HG03378 (cell line): Measurements from ENCODE around the gene PSEN2.

Experiments used
- ATAC-seq: cut with Tn5 transposase; IDR thresholded peaks from one replicate; pipeline ENCODE4 v1.9.1; 2021; ENCODE audit warnings: mild to moderate bottlenecking, moderate library complexity; ENCODE audit not compliant: unreplicated experiment

PSEN2 gene

GRCh38 chr1:226884966-226885820 lies 14.8 kb downstream of the PSEN2 start:
- no peak for ATAC-seq

GRCh38 chr1:226886122-226886901 lies 15.9 kb downstream of the PSEN2 start:
- no peak for ATAC-seq

- ATAC-seq: no peak
Observed at GRCh38 chr1:226887006-226887405, 16.6 kb downstream of the PSEN2 start.

GRCh38 chr1:226888021-226888420 lies 17.6 kb downstream of the PSEN2 start:
- no peak for ATAC-seq

- no peak for ATAC-seq
Observed at GRCh38 chr1:226888816-226889215, 18.4 kb downstream of the PSEN2 start.

- no peak for ATAC-seq
Observed at GRCh38 chr1:226889616-226890330, 19.4 kb downstream of the PSEN2 start.

GRCh38 chr1:226890331-226891108 lies 20.1 kb downstream of the PSEN2 start:
- ATAC-seq: no peak

- no peak for ATAC-seq
Observed at GRCh38 chr1:226891346-226891745, 20.9 kb downstream of the PSEN2 start.

GRCh38 chr1:226891846-226892523 lies 21.6 kb downstream of the PSEN2 start:
- no peak for ATAC-seq

- no peak for ATAC-seq
Observed at GRCh38 chr1:226892524-226892875, 22.1 kb downstream of the PSEN2 start.

GRCh38 chr1:226893936-226894335 lies 23.5 kb downstream of the PSEN2 start:
- ATAC-seq: no peak

- no peak for ATAC-seq
Observed at GRCh38 chr1:226894826-226895225, 24.4 kb downstream of the PSEN2 start.

GRCh38 chr1:226895644-226896043 lies 25.2 kb downstream of the PSEN2 start:
- ATAC-seq: no peak

- ATAC-seq: no peak
Observed at GRCh38 chr1:226898246-226898645, 27.8 kb downstream of the PSEN2 start.

GRCh38 chr1:226901421-226901820 lies 31.0 kb downstream of the PSEN2 start:
- no peak for ATAC-seq

- ATAC-seq: no peak
Observed at GRCh38 chr1:226902601-226903000, 32.2 kb downstream of the PSEN2 start.

GRCh38 chr1:226903819-226904716 lies 33.7 kb downstream of the PSEN2 start:
- ATAC-seq: no peak

GRCh38 chr1:226904772-226905171 lies 34.4 kb downstream of the PSEN2 start:
- no peak for ATAC-seq

GRCh38 chr1:226908419-226908818 lies 38.0 kb downstream of the PSEN2 start:
- ATAC-seq: no peak
